Neural cell (in vitro differentiated cells): ENCODE results near the gene DIDO1. TPM values are rescaled to one million over a fixed set of nuclear protein-coding genes. Genes with fewer than 3 reads are reported as not detected.

Experiments used
- H2AFZ ChIP-seq: fragments of 200-600, 300-800 bp; sonication (generic), shearing (Covaris generic); 2 replicates; pipeline ENCODE4 v1.6.0; 2014; ENCODE audit warnings: low read depth, mild to moderate bottlenecking, antibody characterized with exemption, low read length, moderate library complexity
- H3F3A ChIP-seq: fragments of 200-600 bp; shearing (Covaris generic); 2 replicates; pipeline ENCODE4 v1.6.1; 2016; ENCODE audit warnings: mild to moderate bottlenecking, moderate library complexity, mixed read lengths, antibody characterized with exemption, low read length; ENCODE audit not compliant: insufficient read depth, poor library complexity, severe bottlenecking
- H3K27ac ChIP-seq: fragments of 200-600, 300-800 bp; sonication (generic), shearing (Covaris generic); 2 replicates; pipeline ENCODE4 v1.5.1; 2014; ENCODE audit warnings: mild to moderate bottlenecking, low read length, moderate library complexity
- H3K27me3 ChIP-seq: fragments of 300-800, 200-600 bp; sonication (generic), shearing (Covaris generic); 2 replicates; pipeline ENCODE4 v1.6.0; 2014; ENCODE audit warnings: mild to moderate bottlenecking, low read depth, low read length, moderate library complexity; ENCODE audit not compliant: insufficient read depth
- H3K36me3 ChIP-seq: fragments of 300-800, 200-600 bp; sonication (generic), shearing (Covaris generic); 2 replicates; pipeline ENCODE4 v1.5.1; 2014; ENCODE audit warnings: mild to moderate bottlenecking, antibody characterized with exemption, low read length, moderate library complexity; ENCODE audit not compliant: insufficient read depth
- H3K4me2 ChIP-seq: fragments of 300-800, 200-600 bp; sonication (generic), shearing (Covaris generic); 2 replicates; pipeline ENCODE4 v1.6.0; 2014; ENCODE audit warnings: mild to moderate bottlenecking, low read length
- H3K4me3 ChIP-seq: fragments of 300-800, 200-600 bp; sonication (generic), shearing (Covaris generic); 2 replicates; pipeline ENCODE4 v1.5.1; 2014; ENCODE audit warnings: mild to moderate bottlenecking, low read length, moderate library complexity
- H3K79me2 ChIP-seq: fragments of 200-600 bp; shearing (Covaris generic); replicated peaks from 2 replicates; pipeline ENCODE4 v1.6.0; 2014; ENCODE audit warnings: mild to moderate bottlenecking, low read length, moderate library complexity; ENCODE audit not compliant: insufficient read depth
- H3K9ac ChIP-seq: fragments of 300-800, 200-600 bp; sonication (generic), shearing (Covaris generic); 2 replicates; pipeline ENCODE4 v1.6.1; 2016; ENCODE audit warnings: mild to moderate bottlenecking, low read length, mixed read lengths
- H3K9me2 ChIP-seq: fragments of 200-600 bp; shearing (Covaris generic); 2 replicates; pipeline ENCODE4 v1.6.1; 2016; ENCODE audit warnings: mild to moderate bottlenecking, low read length, mixed read lengths; ENCODE audit not compliant: insufficient read depth
- H3K9me3 ChIP-seq: fragments of 200-600, 300-800 bp; sonication (generic), shearing (Covaris generic); 2 replicates; pipeline ENCODE4 v1.6.1; 2016; ENCODE audit warnings: mild to moderate bottlenecking, mixed run types, low read length, moderate library complexity, mixed read lengths
- H4K20me1 ChIP-seq: fragments of 200-600 bp; shearing (Covaris generic); 2 replicates; pipeline ENCODE4 v1.6.1; 2016; ENCODE audit warnings: mild to moderate bottlenecking, mixed run types; ENCODE audit not compliant: insufficient read depth
- CTCF ChIP-seq: fragments of 450-650 bp; IDR thresholded peaks from 2 replicates; pipeline ENCODE4 v1.5.1; 2014; ENCODE audit warnings: antibody characterized with exemption, mild to moderate bottlenecking, moderate library complexity; ENCODE audit not compliant: poor library complexity, severe bottlenecking
- EP300 ChIP-seq: fragments of 450-650 bp; conservative IDR thresholded peaks from 2 replicates; pipeline ENCODE4 v1.6.1; 2014; ENCODE audit warnings: antibody characterized with exemption, mild to moderate bottlenecking, moderate library complexity; ENCODE audit not compliant: poor library complexity, severe bottlenecking
- EZH2 ChIP-seq: fragments of 200-600, 300-800 bp; shearing (Covaris generic), sonication (generic); IDR thresholded peaks from 2 replicates; pipeline ENCODE4 v1.6.1; 2014; ENCODE audit warnings: antibody characterized with exemption, low read length, borderline replicate concordance, mild to moderate bottlenecking; ENCODE audit not compliant: insufficient read depth, poor library complexity, severe bottlenecking
- MXI1 ChIP-seq: fragments of 450-650 bp; conservative IDR thresholded peaks from 2 replicates; pipeline ENCODE4 v1.6.1; 2014; ENCODE audit warnings: antibody characterized with exemption, mild to moderate bottlenecking; ENCODE audit not compliant: poor library complexity, severe bottlenecking
- POLR2AphosphoS5 ChIP-seq: IDR thresholded peaks from 2 replicates; pipeline ENCODE4 v1.6.1; 2012
- RAD21 ChIP-seq: fragments of 450-650 bp; conservative IDR thresholded peaks from 2 replicates; pipeline ENCODE4 v1.6.1; 2014; ENCODE audit warnings: antibody characterized with exemption, mild to moderate bottlenecking, moderate library complexity
- REST ChIP-seq: IDR thresholded peaks from 2 replicates; pipeline ENCODE4 v1.6.1; 2012; ENCODE audit warnings: borderline replicate concordance
- SMC3 ChIP-seq: fragments of 450-650 bp; conservative IDR thresholded peaks from 2 replicates; pipeline ENCODE4 v1.6.1; 2014; ENCODE audit warnings: antibody characterized with exemption, mild to moderate bottlenecking, moderate library complexity; ENCODE audit not compliant: poor library complexity
- TAF1 ChIP-seq: IDR thresholded peaks from 2 replicates; pipeline ENCODE4 v1.6.1; 2012; ENCODE audit warnings: low read depth
- polyA plus RNA-seq: library from polyadenylated mRNA; depleted of rRNA; stranded (reverse); fragments of >200 nt; gene quantifications from 2 replicates; pipeline ENCODE4 v1.2.3, GENCODE V29; 2014

Gene DIDO1
- polyA plus RNA-seq, 1 donor from 2014 or later, result 42.8 TPM

GRCh38 chr20:62832951-62833391 lies 93.3 kb downstream of the DIDO1 start:
- Histone ChIP-seq H4K20me1 (no peaks in the 10 kb centered on the region), H3K36me3 (no peaks in the 10 kb centered on the region), H3K9ac (no peak overlapping the region), H3K79me2 (no peaks in the 10 kb centered on the region), H3K9me3 (no peaks in the 10 kb centered on the region), H3K27me3 (no peaks in the 10 kb centered on the region), H3K27ac (no peak overlapping the region), H3K4me2 (no peak overlapping the region), H3K4me3 (no peak overlapping the region), H3K9me2 (no peaks in the 10 kb centered on the region), H3F3A (no peaks in the 10 kb centered on the region), H2AFZ (no peak overlapping the region)
- TF ChIP-seq POLR2AphosphoS5 (no peak), MXI1 (no peak), TAF1 (no peak), REST (no peak), SMC3 (no peak), EP300 (no peak), CTCF (no peak), RAD21 (no peak), EZH2 (no peak)

- TF ChIP-seq SMC3 (no peak), MXI1 (no peak), RAD21 (no peak), EP300 (no peak), POLR2AphosphoS5 (no peak), TAF1 (no peak), REST (no peak), CTCF (no peak), EZH2 (no peak)
- no peak overlapping the region for H3K4me2 ChIP-seq
- H3K27me3 ChIP-seq, result no peaks in the 10 kb centered on the region
- H3K36me3 ChIP-seq, result no peaks in the 10 kb centered on the region
- H3F3A ChIP-seq, result no peaks in the 10 kb centered on the region
- H3K9me2 ChIP-seq, result no peaks in the 10 kb centered on the region
- H3K27ac ChIP-seq, result no peak overlapping the region
- H4K20me1 ChIP-seq, result no peaks in the 10 kb centered on the region
- H3K9me3 ChIP-seq, result no peaks in the 10 kb centered on the region
- no peak overlapping the region for H3K9ac ChIP-seq
- no peaks in the 10 kb centered on the region for H3K79me2 ChIP-seq
- no peak overlapping the region for H2AFZ ChIP-seq
- H3K4me3 ChIP-seq, result no peak overlapping the region
These were observed 93.9 kb downstream of the DIDO1 start for GRCh38 chr20:62832212-62832922.
